Measurements from ENCODE around the gene USP20. TPM values are rescaled to one million over a fixed set of nuclear protein-coding genes. Genes with fewer than 3 reads are reported as not detected.
A peak's percentile ranks its signal among the peaks of the same experiment; 100 is the strongest.

Gene USP20
- total RNA-seq, 2 experiments from 2014 or later, result 51.1 to 55.4 TPM

- no peaks in the 10 kb centered on the region for H3K27me3 Mint-ChIP-seq
- peaks cover 36% of the 10 kb centered on the region for H3K36me3 Mint-ChIP-seq
- H3K9me3 Mint-ChIP-seq, result no peaks in the 10 kb centered on the region
- H3K4me3 Mint-ChIP-seq, result no peak overlapping the region
- H3K27ac Mint-ChIP-seq, result peak overlapping the region; percentile 68
- H3K4me1 Mint-ChIP-seq, result peaks cover 25% of the 10 kb centered on the region
- no peak for DNase-seq
Observed at GRCh38 chr9:129918296-129918950, 83.2 kb downstream of the USP20 start.

GRCh38 chr9:129919277-129919676, 84.0 kb downstream of the USP20 start:
- Mint-ChIP-seq H3K27ac (peak overlapping the region; percentile 69), H3K27me3 (no peaks in the 10 kb centered on the region), H3K36me3 (peaks cover 41% of the 10 kb centered on the region), H3K4me1 (peaks cover 25% of the 10 kb centered on the region), H3K9me3 (no peaks in the 10 kb centered on the region), H3K4me3 (no peak overlapping the region)
- no peak for DNase-seq

GRCh38 chr9:129919841-129920240, 84.6 kb downstream of the USP20 start:
- H3K9me3 Mint-ChIP-seq, result no peaks in the 10 kb centered on the region
- DNase-seq, result no peak
- H3K36me3 Mint-ChIP-seq, result peaks cover 44% of the 10 kb centered on the region
- H3K4me3 Mint-ChIP-seq, result no peak overlapping the region
- peaks cover 25% of the 10 kb centered on the region for H3K4me1 Mint-ChIP-seq
- H3K27me3 Mint-ChIP-seq, result no peaks in the 10 kb centered on the region
- peak overlapping the region; percentile 69 for H3K27ac Mint-ChIP-seq

- Mint-ChIP-seq H3K4me1 (peaks cover 22% of the 10 kb centered on the region), H3K27ac (peak overlapping the region; percentile 16), H3K36me3 (peaks cover 46% of the 10 kb centered on the region), H3K9me3 (no peaks in the 10 kb centered on the region), H3K27me3 (no peaks in the 10 kb centered on the region), H3K4me3 (no peak overlapping the region)
- DNase-seq, result no peak
Observed at GRCh38 chr9:129921905-129922304, 86.6 kb downstream of the USP20 start.

- H3K9me3 Mint-ChIP-seq, result no peaks in the 10 kb centered on the region
- DNase-seq, result no peak
- peak overlapping the region; percentile 77 for H3K27ac Mint-ChIP-seq
- H3K36me3 Mint-ChIP-seq, result peaks cover 44% of the 10 kb centered on the region
- no peaks in the 10 kb centered on the region for H3K27me3 Mint-ChIP-seq
- peaks cover 15% of the 10 kb centered on the region for H3K4me1 Mint-ChIP-seq
- H3K4me3 Mint-ChIP-seq, result no peak overlapping the region
Observed at GRCh38 chr9:129923589-129923988, 88.3 kb downstream of the USP20 start.

GRCh38 chr9:129929496-129930125, 94.4 kb downstream of the USP20 start:
- DNase-seq, result no peak
- peaks cover 34% of the 10 kb centered on the region for H3K4me1 Mint-ChIP-seq
- H3K36me3 Mint-ChIP-seq, result peaks cover 43% of the 10 kb centered on the region
- no peaks in the 10 kb centered on the region for H3K27me3 Mint-ChIP-seq
- H3K4me3 Mint-ChIP-seq, result no peak overlapping the region
- H3K27ac Mint-ChIP-seq, result no peak overlapping the region
- no peaks in the 10 kb centered on the region for H3K9me3 Mint-ChIP-seq

- no peak overlapping the region for H3K4me3 Mint-ChIP-seq
- no peak for DNase-seq
- H3K36me3 Mint-ChIP-seq, result peaks cover 48% of the 10 kb centered on the region
- H3K27ac Mint-ChIP-seq, result no peak overlapping the region
- no peaks in the 10 kb centered on the region for H3K9me3 Mint-ChIP-seq
- H3K4me1 Mint-ChIP-seq, result peaks cover 43% of the 10 kb centered on the region
- no peaks in the 10 kb centered on the region for H3K27me3 Mint-ChIP-seq
Observed at GRCh38 chr9:129930743-129931142, 95.5 kb downstream of the USP20 start.

Other genes with a start within 250 kb of the USP20 start
- gene C9orf50, start 214.4 kb upstream of the USP20 start, total RNA-seq, result not detected
- gene NTMT1, start 209.3 kb upstream of the USP20 start, total RNA-seq, result 10 to 100 TPM; 78.8 to 79.4 TPM
- gene ASB6, start 193.3 kb upstream of the USP20 start, total RNA-seq, result 10 to 100 TPM; 24.9 to 25.1 TPM
- under 1 TPM; 0.66 to 0.76 TPM for gene PRRX2, start 169.8 kb upstream of the USP20 start, total RNA-seq
- gene PTGES, start 82.4 kb upstream of the USP20 start, total RNA-seq, result under 1 TPM; 0.20 to 0.21 TPM
- gene TOR1B, start 32.3 kb upstream of the USP20 start, total RNA-seq, result 10 to 100 TPM; 18.7 to 19.8 TPM
- 10 to 100 TPM; 42.6 to 42.8 TPM for gene TOR1A, start 11.3 kb upstream of the USP20 start, total RNA-seq
- gene C9orf78, start 183 bp upstream of the USP20 start, total RNA-seq, result 10 to 100 TPM; 66.3 to 68.2 TPM
- gene FNBP1, start 207.7 kb downstream of the USP20 start, total RNA-seq, result 100 to 1,000 TPM; 198 TPM
- 10 to 100 TPM; 17.7 to 19.4 TPM for gene GPR107, start 218.4 kb downstream of the USP20 start, total RNA-seq

Data from activated naive CD8-positive, alpha-beta T cell treated with anti-CD3 and anti-CD28 coated beads for 36 hours (primary cell).